Rectal smooth muscle tissue (tissue), 1 donor: ENCODE measurements around the gene PRKCH.

Experiments used
- H3K27ac ChIP-seq: one replicate; pipeline ENCODE4 v1.7.0; 2013; ENCODE audit warnings: low read depth, low read length, inconsistent platforms
- H3K27me3 ChIP-seq: one replicate; pipeline ENCODE4 v1.7.0; 2013; ENCODE audit warnings: low read length; ENCODE audit not compliant: control insufficient read depth, insufficient read depth
- H3K36me3 ChIP-seq: one replicate; pipeline ENCODE4 v1.7.0; 2013; ENCODE audit warnings: low read length; ENCODE audit not compliant: control insufficient read depth, insufficient read depth
- H3K4me1 ChIP-seq: one replicate; pipeline ENCODE4 v1.7.0; 2013; ENCODE audit warnings: low read length; ENCODE audit not compliant: control insufficient read depth, insufficient read depth
- H3K4me3 ChIP-seq: one replicate; pipeline ENCODE4 v1.7.0; 2013; ENCODE audit warnings: low read length
- H3K9ac ChIP-seq: one replicate; pipeline ENCODE4 v1.7.0; 2013; ENCODE audit warnings: low read length

Gene PRKCH

DNA sequence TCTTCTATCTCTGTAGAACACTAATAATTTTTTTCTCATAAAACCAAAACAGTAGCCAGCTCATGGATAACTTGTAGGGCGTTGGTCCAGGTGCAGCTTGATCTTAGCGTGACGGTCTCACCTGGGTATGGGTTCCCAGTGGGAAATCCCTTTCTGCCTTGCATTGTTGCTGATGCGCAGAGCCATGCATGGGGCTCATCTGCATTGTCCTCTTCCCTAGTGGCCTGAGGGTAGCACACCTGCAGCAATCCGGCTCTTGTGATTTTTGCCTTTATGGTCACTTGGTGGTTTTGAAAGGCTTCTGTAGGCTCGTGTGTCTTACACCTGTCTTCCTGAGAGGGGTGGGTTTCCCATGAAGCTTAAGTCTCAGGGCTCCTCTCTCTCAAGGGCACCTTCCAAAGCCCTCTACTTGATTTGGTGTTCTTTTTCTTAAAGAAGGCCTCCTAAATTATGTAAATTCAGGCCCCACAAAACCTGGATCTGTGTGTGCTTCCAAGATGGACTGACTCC lies 130.6 kb downstream of the PRKCH start:
- Histone ChIP-seq H3K27me3 (no peaks in the 10 kb centered on the region), H3K4me1 (no peaks in the 10 kb centered on the region), H3K27ac (no peak overlapping the region), H3K4me3 (no peak overlapping the region), H3K36me3 (no peaks in the 10 kb centered on the region), H3K9ac (no peak overlapping the region)

GRCh38 chr14:61452452-61452851 lies 131.1 kb downstream of the PRKCH start:
- Histone ChIP-seq H3K27me3 (no peaks in the 10 kb centered on the region), H3K4me1 (no peaks in the 10 kb centered on the region), H3K27ac (no peak overlapping the region), H3K9ac (no peak overlapping the region), H3K4me3 (no peak overlapping the region), H3K36me3 (no peaks in the 10 kb centered on the region)

GRCh38 chr14:61453103-61453767 lies 131.9 kb downstream of the PRKCH start:
- Histone ChIP-seq H3K9ac (no peak overlapping the region), H3K4me1 (no peaks in the 10 kb centered on the region), H3K36me3 (no peaks in the 10 kb centered on the region), H3K27ac (no peak overlapping the region), H3K4me3 (no peak overlapping the region), H3K27me3 (no peaks in the 10 kb centered on the region)

GRCh38 chr14:61454545-61454944 lies 133.2 kb downstream of the PRKCH start:
- H3K4me3 ChIP-seq: no peak overlapping the region
- no peaks in the 10 kb centered on the region for H3K4me1 ChIP-seq
- no peaks in the 10 kb centered on the region for H3K36me3 ChIP-seq
- H3K9ac ChIP-seq: no peak overlapping the region
- no peaks in the 10 kb centered on the region for H3K27me3 ChIP-seq
- no peak overlapping the region for H3K27ac ChIP-seq

- Histone ChIP-seq H3K4me3 (no peak overlapping the region), H3K27me3 (no peaks in the 10 kb centered on the region), H3K27ac (no peak overlapping the region), H3K9ac (no peak overlapping the region), H3K4me1 (no peaks in the 10 kb centered on the region), H3K36me3 (no peaks in the 10 kb centered on the region)
These were observed 134.0 kb downstream of the PRKCH start for GRCh38 chr14:61455351-61455750.

- no peak overlapping the region for H3K9ac ChIP-seq
- no peak overlapping the region for H3K27ac ChIP-seq
- H3K4me3 ChIP-seq: no peak overlapping the region
- no peaks in the 10 kb centered on the region for H3K4me1 ChIP-seq
- H3K36me3 ChIP-seq: no peaks in the 10 kb centered on the region
- no peaks in the 10 kb centered on the region for H3K27me3 ChIP-seq
These were observed 135.3 kb downstream of the PRKCH start for GRCh38 chr14:61456720-61457119.

DNA sequence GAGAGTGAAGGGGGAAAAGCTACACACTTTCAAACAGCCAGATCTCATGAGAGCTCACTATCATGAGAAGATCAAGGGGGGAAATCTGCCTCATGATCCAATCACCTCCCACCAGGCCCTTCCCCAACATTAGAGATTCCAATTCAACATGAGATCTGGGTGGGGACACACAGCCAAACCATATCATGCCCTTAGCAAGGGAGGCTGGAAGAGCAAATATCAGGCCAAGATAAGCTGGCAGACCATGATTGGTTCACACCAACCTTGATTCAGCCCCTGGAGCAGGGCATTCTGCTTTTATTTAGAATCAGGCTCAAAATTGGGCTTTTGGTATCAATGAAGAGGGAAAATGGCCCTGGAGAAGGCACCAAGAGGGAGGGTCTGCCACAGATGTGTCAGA lies 137.4 kb downstream of the PRKCH start:
- Histone ChIP-seq H3K36me3 (no peaks in the 10 kb centered on the region), H3K4me3 (no peak overlapping the region), H3K4me1 (no peaks in the 10 kb centered on the region), H3K9ac (no peak overlapping the region), H3K27me3 (no peaks in the 10 kb centered on the region), H3K27ac (no peak overlapping the region)

DNA sequence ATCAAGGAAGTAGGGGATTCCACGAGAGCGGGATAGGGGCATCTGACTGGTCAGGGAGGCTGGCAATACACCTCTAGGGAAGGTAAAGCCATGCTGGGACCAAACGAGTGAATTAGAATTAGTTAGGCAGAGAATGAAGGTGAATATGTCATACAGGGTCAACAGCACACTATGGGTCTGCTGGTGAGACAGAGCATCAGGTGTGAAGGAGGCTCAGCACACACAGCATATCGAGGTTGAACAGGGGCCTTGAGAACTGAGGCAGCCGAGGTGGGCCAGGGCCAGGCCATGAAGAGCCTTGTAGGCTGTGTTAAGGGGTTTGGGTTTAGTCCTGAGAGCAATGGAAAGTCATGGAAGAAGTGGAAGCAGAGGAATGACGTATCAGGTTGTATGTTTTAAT lies 137.8 kb downstream of the PRKCH start:
- no peaks in the 10 kb centered on the region for H3K4me1 ChIP-seq
- no peaks in the 10 kb centered on the region for H3K36me3 ChIP-seq
- H3K27me3 ChIP-seq: no peaks in the 10 kb centered on the region
- no peak overlapping the region for H3K9ac ChIP-seq
- no peak overlapping the region for H3K27ac ChIP-seq
- no peak overlapping the region for H3K4me3 ChIP-seq

- no peaks in the 10 kb centered on the region for H3K4me1 ChIP-seq
These were observed 138.7 kb downstream of the PRKCH start for GRCh38 chr14:61460063-61460462.

DNA sequence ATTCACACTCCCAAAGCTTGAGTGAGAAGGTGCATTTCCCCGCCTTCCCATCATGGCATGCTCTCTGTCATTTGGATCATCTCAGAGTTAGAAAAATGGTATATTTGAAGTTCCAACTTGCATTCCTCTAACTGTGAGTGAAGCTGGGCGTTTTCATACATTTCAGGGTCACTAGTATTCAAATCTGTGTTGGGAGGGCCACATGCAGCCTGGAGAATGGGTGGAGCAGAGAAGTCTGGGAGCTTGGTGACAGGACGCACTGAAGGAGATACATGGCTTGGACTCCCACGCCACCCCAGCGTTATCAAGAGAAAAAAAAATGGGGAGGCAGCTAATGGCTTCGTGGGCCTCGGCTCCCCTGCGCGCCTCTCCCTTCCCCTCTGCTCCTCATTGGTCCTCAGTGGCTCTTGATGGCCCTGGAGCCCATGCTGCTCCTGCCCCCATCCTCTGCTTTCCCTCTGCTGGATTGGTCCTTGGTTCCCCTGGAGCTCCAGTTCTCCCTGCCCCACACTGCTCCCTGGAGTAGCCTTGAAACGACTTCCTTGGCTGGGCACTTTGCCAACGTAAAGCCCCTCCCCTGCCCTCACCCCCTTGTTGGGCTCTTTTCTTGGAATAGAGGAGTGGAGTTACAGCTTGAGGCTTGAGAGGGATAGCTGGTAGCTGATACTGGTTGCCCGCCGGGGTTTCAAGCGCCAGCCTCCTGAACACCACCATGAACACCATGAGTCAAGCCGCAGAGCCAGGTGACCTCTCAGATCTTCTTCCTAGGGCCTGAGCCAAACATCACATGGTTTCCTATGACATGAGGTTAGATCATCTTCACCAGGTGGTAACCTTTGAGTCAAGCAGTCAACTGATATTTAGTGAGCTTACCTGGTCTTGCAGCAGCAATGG lies 139.6 kb downstream of the PRKCH start:
- no peaks in the 10 kb centered on the region for H3K4me1 ChIP-seq
- no peaks in the 10 kb centered on the region for H3K27me3 ChIP-seq
- no peak overlapping the region for H3K9ac ChIP-seq
- H3K4me3 ChIP-seq: no peak overlapping the region
- no peaks in the 10 kb centered on the region for H3K36me3 ChIP-seq
- no peak overlapping the region for H3K27ac ChIP-seq

More at GRCh38 chr14:61460063-61460462, 138.7 kb downstream of the PRKCH start:
- no peaks in the 10 kb centered on the region for H3K36me3 ChIP-seq
- H3K4me3 ChIP-seq: no peak overlapping the region
- H3K27me3 ChIP-seq: no peaks in the 10 kb centered on the region
- no peak overlapping the region for H3K27ac ChIP-seq
- no peak overlapping the region for H3K9ac ChIP-seq

- Histone ChIP-seq H3K27me3 (no peaks in the 10 kb centered on the region), H3K36me3 (no peaks in the 10 kb centered on the region), H3K4me1 (no peaks in the 10 kb centered on the region), H3K27ac (no peak overlapping the region), H3K4me3 (no peak overlapping the region), H3K9ac (no peak overlapping the region)
These were observed 140.5 kb downstream of the PRKCH start for GRCh38 chr14:61461808-61462275.

DNA sequence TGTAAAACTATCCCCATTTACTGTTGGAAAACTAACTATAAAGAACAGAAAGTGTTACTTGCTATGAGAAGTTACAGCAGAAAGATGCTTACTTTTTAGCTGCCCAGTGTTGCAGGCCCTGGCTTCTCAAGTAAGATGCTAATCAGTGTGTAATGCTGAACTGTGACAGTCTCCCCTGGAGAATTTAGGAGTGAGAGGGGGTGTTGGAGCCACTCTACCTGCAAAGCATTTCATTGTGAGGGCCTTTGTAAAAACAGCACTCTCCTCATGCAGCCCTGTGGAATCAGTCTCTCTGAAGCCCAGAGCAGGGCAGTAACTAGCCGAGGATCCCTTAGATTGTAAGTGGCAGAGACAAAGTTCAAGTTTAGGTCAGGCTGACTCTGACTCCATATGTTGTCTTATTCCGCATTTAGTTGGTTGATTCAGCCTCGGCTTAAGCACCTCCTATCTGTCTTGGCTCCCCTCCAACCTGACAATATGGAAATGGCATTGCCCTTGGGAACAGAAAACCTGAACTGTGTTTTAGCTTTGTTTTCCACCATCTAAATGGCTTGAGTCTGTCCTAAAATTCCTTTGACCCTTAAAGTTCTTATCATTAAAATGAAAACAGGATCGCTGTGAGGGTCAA lies 141.3 kb downstream of the PRKCH start:
- H3K27ac ChIP-seq: no peak overlapping the region
- H3K36me3 ChIP-seq: no peaks in the 10 kb centered on the region
- no peak overlapping the region for H3K9ac ChIP-seq

More for the DNA sequence above, 141.3 kb downstream of the PRKCH start:
- no peaks in the 10 kb centered on the region for H3K4me1 ChIP-seq
- H3K4me3 ChIP-seq: no peak overlapping the region
- no peaks in the 10 kb centered on the region for H3K27me3 ChIP-seq
